IPS DF 4.7 (cell line): ENCODE results near the gene LRRN3.

Source experiments
- DNase-seq: peaks from one replicate; pipeline ENCODE4 v3.0.0-alpha.2; 2013; ENCODE audit warnings: low spot score; ENCODE audit errors: extremely low read depth

The LRRN3 gene

DNA sequence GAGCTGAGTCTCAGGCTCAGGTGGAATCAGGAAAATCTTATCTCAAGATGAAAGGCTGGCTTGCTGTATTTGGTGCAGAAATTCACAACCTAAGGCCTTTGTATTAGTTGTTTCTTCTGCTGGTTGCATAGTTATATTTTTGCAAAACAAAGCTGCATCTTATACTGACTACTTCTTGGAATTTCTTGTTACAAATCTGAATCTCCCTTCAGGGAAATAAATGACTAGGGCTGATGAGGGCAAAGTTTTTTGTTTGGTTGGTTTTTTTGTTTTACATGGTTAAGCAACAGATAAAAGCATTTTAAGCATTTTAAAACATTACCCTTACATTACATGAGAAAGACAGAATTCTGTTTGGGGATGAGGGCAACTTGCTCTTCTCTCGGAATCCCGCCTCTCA lies 13.9 kb upstream of the LRRN3 start:
- DNase-seq, result no peak

DNA sequence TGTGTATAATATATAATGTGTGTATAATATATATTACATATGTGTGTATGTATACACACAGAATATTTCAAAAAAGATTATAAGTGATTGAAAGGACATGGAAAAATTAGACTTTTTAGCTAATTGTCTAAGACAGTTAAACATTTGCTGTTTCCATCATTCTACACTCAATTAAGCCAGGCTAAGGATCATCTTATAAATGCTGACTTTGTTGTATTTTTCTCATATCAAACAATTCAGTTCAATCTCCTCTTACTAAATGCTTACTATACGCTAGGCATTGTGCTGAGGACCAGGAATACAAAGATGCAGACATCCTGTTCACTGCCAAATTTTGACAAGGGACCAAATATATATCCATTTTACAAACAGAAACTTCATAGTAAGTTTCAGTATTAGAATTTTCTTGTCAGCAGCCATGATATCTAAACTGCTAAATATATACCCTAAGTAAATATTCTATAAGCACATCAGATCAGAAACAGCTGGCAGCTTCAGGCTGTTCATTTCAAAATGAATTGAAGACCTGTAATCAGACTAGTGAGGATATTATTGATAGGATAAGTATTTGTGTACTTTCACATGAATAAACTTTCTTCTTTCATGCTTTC lies 10.3 kb upstream of the LRRN3 start:
- DNase-seq, result no peak

DNA sequence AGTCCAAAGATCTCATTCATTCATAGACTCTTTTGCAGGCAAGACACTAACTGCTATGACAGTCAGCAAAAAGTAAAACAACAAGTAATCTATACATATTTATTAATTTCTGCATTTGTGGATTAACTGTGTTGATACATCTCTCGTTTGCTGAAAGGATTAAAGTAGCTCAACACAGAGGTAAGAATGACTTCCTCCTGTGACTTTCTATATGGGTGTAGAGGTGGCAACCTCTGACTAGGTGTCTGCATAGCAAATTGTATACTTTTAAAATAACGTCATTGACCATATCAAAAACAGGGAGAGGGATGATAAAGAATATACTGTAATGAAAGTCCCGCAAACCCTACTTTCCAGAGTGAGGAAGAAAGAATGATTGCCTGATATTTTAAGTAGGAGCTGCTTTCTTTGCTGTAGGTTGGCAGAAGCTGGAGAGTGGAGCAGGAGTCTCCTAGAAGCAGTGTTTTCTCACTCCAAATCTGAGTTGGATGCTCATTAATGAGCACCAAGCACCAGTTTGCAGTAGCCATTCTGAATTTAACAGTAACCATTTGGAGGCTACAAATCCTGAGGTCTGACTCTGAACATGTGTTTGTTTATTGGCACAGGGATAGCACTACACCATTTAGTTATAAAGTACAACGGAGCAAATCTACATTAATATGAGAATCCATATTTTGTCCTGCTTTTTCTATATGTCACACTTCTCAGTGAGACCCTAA lies 9.2 kb upstream of the LRRN3 start:
- DNase-seq, result no peak

DNA sequence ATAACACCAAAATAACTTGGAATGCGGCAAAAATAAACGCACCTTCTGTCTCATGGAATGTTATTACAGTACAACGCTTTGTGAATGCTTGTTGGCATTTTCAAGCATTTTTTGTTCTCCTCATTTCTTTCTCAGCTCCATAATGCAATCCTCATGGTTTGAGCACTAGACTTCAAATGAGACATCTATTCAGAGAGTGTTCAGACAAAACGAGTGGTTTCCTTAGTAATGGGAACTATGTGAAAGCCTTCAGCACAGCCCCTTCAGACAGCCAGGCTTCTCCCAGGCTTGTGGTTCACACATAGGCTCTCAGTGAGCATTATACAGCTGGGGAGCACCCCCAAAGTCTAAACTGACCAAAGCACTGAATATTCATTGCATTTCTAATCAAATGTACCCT lies 8.6 kb upstream of the LRRN3 start:
- DNase-seq, result no peak

DNA sequence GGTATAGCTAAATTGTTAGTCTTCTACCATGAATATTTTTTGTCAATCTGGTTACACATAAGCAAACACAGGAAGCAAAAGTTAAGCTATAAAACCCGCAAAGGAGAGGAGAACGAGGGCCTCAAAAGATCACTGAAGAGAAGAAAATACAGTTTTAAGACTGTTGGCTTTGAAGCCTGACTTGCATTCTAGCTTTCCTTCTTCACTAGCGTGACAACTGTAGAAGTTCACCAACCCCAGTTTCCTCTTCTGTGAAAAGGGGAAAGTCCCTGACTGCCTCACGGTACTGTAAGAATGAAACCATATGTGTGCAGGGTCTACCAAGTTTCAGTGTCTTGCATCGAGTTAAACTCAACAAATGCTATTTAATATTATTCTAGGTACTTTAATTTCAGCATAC lies 7.5 kb upstream of the LRRN3 start:
- DNase-seq, result no peak

DNA sequence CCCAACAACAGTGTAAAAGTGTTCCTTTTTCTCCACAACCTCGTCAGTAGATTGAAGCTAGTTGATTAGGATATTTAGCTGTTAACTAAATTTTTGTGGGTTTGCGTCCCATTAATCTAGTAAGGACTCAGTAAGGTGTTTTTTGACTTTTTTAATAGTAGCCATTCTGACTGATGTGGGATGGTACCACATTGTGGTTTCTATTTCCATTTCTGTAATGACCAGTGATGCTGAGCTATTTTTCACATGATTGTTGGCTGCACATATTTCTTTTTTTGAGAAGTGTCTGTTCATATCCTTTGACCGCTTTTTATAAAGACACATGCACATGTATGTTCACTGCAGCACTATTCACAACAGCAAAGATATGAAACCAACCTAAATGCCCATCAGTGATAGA lies 5.6 kb upstream of the LRRN3 start:
- no peak for DNase-seq

DNA sequence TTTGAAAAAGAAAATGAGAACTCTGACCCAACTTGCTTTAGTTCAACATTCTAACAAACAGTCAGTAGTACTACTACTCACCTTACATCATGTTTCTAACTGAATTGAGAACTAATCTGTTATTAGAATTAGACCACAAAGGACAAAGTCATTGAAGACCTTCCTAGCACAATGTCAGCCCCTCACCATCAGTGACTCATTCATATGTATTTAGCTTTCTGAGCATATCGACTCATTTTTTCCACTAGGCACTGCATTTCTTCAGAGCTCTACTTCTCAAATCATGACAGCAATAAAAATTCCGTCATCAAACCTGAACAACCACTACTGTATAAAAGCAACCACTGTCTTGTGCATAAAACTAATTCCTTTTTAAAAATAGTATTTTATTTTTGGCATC lies 4.4 kb upstream of the LRRN3 start:
- DNase-seq, result no peak

DNA sequence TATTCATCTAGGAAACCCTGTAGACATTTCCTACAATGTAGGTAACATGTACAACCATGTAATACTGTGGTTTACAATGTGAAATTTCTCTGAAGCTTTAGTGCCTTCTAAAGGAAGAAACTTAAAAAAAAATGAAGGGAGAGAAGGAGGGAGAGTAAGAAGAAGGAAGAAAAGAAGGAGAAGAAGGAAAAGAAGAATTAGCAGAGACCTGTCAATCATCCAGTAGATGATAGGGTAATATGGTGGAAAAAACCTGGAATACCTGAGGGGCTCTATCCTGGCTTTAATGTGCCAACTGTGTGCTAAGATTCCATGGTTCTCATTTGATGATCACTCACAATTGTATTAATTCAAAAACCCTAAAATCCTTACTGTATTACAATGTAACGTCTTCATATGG lies 2.6 kb upstream of the LRRN3 start:
- no peak for DNase-seq

DNA sequence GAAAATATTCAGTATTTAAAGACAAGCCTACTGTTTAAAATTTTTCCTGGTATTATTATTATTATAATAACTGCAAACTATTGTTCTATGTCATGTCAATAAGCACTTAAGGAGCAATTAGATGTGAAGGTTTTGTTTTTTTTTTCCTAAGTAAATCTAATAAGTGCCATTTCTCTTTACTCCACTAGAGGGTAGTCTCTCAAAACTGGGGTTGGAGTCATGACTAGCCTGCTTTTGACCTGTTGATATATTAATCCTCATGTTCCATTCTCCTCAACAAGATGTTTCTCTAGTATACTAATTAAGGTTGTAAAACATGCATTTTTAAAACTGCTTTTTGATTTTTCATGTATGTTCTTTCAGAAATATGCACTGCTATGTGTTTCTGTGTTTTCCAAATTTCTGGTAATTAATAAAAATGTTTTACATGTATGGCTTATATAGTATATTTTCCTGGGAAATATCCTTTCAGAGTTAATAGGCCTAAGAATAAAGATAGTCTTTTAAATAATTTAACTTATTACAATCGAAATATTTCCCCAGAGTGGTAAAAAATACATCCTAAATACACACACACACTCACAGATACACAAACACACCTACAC lies 1.0 kb upstream of the LRRN3 start:
- peak; percentile 5 for DNase-seq

DNA sequence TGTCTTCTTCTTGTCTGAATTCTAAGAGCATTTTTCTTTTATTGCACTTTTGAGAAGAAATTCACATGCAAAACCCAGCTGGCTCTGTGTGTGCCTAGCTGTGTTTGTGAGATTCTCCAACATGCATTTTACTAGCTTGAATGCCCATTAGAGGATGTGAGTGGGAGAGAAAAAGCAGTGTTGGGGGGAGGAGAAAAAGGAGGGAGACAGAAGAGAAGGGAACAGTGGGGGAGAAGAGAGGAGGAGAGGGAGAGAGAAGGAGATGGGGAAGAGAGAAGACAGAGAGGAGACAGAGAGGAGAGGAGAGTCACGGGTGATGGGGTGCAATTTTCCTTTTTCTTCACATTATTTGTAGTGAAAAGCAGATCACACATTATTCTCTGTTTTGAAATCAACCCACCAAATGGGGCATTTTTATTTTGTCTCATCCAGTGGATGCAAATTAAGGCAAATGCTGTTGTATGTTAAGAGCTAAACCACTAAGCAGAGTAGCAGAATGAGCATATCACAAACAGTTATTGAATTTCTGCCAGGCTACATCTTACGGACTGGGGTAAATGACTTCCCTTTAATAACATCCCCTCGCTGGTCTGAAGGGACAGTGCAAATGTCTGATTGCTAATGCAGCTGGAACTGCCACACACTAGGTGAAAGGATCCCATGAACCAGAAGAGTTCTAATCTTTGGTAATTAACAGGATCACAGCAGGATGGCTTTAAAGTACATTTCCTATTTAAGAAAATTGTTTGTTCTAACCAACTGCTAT lies 849 bp downstream of the LRRN3 start:
- DNase-seq, result no peak

DNA sequence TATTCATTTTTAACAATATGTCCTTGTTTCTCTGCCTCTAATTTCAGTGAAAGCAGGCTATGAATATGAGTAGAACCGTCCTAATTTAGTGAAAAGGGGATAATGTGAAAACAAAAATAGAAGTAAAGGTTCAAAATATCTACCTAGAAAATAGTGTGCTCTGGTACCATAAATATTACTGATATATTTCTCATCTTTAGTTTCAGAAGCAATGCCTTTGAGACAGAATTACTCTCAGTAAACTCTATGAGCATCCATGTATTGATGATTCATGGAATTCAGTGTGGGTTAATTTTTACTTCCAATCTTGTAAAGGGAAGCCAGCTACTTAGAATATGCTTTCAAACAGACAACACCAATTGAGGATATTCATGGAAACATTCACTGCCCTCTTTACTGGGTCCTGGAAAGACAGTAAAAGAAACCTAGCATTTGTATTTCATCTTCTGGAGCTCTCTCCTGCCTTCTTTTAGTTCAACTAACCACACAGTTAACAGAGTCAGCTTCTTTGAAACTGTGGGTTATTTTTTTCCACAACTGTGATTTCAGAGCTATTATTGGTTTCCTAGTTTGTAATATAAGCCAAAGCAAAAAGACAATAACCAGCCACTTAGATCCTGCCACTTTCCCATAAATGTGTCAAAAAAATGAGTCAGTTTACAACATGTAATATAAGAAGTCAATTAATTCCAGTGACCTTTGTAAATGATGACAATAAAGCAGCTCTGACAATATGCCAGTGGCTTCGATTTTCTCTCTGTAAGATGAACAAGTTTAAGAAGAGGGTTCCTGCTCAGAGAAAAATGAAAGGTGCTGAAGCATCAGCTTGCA lies 1.7 kb downstream of the LRRN3 start:
- no peak for DNase-seq

DNA sequence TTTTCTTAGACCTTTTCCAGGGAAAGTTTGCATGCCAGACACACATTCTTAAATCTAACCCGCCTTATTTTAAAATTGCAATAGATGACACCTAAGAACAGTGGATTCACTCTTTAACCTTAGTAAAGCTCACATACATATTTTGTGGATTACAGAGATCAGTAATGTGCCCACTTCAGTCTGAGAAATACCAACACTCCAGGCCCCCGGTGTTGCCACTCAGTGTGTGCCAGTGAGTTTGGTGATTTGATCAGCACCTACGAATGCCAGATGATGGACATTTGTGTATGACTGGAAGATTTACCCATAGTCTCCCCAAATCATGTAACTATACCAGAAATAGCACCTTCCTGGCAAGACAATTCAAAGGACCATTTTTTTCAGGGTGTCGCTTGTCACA lies 2.6 kb downstream of the LRRN3 start:
- DNase-seq, result no peak

DNA sequence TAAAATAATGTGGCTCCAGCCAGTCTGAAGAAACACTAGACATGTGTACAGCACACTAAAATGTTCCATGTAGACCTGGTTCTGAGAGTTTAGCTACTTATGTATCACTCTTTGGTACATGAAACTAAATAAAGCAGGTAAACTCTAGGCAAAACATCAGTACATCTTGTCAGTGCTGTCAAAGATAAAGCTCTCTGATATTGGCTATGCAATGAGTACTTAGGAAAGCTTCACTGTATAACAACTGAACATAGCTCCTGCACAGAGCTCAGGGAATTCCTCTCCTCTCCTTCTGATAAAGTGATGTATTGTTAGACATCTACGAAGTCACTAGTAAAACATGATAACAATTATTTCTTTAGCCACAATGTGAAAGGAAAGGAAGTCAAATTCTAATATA lies 3.5 kb downstream of the LRRN3 start:
- no peak for DNase-seq

DNA sequence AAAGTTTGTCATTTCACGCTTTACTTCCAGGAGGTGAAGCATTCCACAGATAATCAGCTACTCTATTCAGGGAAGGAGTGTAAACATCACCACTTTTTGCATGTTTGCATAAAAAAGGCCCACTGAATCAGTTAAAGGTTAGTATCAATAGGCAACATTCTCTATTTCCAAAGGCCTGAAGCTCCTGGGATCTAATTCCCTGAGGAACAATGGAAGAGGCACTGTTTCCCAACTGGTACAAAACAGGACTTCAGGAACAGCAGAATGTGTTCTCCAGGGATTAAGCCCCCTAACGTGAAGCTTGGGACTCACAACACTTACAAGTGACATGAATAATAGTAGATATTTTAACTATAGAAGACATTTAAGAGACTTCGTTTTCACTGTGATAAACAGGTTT lies 6.1 kb downstream of the LRRN3 start:
- DNase-seq, result peak; percentile 68

DNA sequence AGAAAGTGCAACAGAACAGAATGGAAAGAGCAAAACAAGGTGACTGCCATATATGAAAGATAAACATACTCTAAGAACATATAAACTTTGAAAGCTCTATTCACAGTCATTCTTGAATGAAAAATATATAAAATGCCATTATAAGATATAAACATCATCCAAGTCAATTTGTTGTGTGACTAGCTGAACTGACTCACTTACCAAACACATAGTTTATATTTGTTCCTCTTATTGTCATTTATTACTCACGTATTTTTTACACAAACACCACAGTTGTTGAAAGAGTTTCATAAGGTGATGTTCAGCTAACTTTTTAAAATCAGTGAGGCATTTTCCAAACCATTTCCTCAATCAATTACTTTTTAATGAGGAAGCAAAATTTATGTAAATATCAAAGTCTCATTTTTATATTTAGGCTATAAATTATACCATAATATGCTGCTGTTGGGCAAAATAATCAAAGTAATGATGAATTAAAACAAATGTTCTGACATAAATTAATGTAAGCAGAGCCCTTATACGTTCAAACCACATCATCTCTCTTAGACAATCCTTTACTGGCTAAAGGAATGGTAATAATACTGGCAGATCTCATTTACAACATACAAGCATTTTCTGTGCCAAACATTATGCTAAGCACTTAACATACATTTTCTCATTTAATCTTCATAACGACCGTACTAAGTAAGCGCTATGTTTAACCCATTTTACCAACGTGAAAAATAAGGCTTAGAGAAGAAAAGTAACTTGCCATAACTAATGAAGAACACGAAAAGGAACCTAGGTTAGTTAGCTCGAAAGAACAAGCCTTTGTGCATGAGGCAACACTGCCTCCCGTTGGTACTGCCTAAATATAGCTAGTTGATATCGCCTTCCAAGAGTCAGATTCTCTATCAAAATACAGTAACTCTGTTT lies 7.3 kb downstream of the LRRN3 start:
- DNase-seq, result peak; percentile 28

DNA sequence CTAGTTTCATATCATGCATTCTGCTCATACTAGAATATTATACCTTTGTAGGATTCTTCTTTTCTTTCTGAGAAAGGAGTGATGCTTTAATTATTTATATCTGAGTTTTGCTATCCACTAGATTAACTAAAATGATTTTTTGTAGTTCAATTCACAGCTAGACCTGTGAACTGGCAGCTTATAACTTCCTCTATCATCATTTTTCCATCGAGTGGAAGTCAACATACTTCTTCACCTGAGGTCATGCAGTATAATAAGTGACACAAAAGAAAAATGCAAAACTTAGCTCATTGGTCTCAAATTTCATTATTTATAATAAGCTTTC lies 8.0 kb downstream of the LRRN3 start:
- DNase-seq, result no peak

DNA sequence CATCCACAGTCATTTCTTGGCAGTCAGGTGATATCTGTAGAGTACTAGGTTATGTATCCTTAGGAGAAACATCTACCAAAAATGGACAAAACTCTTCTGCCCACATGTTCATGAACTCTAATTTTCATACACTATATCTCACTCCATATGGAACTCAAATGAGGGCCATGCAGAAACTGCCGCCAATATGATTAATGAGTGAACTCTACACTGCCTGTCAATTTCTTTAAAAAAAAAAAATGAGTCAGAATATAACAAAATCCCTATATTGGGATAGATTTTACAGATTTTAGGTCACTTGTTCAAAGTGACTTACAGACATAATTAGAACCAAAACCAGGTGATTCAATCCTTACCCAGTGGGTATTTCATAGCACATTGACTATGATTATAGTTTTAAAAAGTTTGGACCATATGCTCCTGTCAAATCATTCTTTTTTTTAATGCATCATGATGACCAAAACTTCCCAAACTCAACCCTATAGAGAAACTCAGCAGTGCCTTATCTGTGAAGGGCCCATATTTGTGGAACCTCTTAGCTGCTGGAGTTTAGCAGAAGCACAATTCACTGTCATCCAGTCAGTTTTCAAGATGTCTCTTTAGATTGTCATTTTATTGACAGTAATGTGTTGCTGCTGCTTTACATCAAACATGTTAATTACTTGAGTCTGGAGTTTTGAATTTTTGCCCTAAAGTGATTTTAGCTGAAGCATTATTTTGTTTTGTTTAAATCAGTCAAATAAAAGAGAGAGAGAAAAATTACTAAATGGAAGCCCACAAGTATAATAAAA lies 11.1 kb downstream of the LRRN3 start:
- no peak for DNase-seq

DNA sequence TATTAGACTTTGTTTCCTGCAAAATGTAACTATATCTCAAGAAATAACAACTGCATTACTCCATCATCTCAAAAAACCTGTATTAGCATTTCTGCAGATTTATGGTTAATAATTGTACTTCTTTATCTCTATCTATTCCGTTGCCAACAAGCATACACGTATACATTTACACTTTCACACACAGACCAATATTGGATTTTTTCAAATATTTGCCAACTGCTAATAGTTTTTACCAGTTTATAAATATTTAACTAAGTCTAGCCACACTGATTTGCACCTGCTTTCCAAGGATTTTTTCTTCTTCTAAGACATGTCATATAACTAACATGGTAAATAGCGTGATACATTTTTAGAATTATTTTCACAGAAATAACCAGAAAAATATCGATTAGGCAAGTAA lies 12.2 kb downstream of the LRRN3 start:
- DNase-seq, result no peak

DNA sequence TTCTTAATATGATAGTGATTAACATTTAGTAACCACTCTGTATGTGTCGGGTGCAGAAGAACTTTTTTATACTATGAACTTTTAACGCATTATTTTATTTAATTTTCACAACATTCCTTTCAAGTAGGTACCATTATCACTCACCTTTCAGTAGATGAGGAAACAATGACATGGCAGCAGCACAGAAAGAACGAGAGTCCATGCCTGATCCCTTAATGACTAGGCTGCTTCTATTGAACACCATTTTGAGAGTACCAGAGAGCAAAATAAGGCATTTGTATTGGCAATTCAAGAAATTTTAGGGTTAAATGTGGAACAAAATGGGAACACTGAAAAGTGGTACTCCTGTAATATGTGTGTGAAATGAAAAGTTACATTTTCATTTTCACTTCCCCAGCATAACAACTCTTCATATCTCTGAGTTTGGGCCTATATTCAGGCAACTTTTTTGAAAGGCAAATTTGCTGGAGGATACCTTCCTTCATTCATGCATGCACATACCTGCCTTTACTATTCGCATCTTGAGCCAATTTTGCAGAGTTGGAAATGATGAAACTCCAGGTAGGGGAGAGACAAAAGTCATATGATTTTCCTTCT lies 12.8 kb downstream of the LRRN3 start:
- no peak for DNase-seq
